Trophoblast cell (in vitro differentiated cells and primary cell): ENCODE data around the gene COL4A6.

Experiments
- DNase-seq, 2 donors: peaks; one replicate each; pipeline ENCODE4 v3.0.0-alpha.2; 2016
- H2AFZ ChIP-seq: 2 replicates; pipeline ENCODE4 v1.6.1; 2013; ENCODE audit warnings: low read length, moderate library complexity, mild to moderate bottlenecking; ENCODE audit not compliant: insufficient read depth, poor library complexity
- H2AK5ac ChIP-seq: 2 replicates; pipeline ENCODE4 v1.6.1; 2013; ENCODE audit warnings: mild to moderate bottlenecking, low read length
- H2BK120ac ChIP-seq: 2 replicates; pipeline ENCODE4 v1.6.1; 2013; ENCODE audit warnings: low read length, mild to moderate bottlenecking, moderate library complexity; ENCODE audit not compliant: insufficient read depth, poor library complexity
- H2BK12ac ChIP-seq: 2 replicates; pipeline ENCODE4 v1.6.1; 2013; ENCODE audit warnings: mild to moderate bottlenecking, low read length, moderate library complexity
- H2BK5ac ChIP-seq: 2 replicates; pipeline ENCODE4 v1.6.1; 2013; ENCODE audit warnings: low read length, low read depth, moderate library complexity, mild to moderate bottlenecking; ENCODE audit not compliant: poor library complexity
- H3K14ac ChIP-seq: 2 replicates; pipeline ENCODE4 v1.6.1; 2013; ENCODE audit warnings: mild to moderate bottlenecking, low read length
- H3K18ac ChIP-seq: 2 replicates; pipeline ENCODE4 v1.6.1; 2013; ENCODE audit warnings: mild to moderate bottlenecking, low read length
- H3K23ac ChIP-seq: 2 replicates; pipeline ENCODE4 v1.6.1; 2013; ENCODE audit warnings: low read length
- H3K27ac ChIP-seq: 2 replicates; pipeline ENCODE4 v1.5.1; 2013; ENCODE audit warnings: low read depth, mild to moderate bottlenecking, inconsistent platforms, low read length, moderate library complexity
- H3K27me3 ChIP-seq: 2 replicates; pipeline ENCODE4 v1.6.1; 2013; ENCODE audit warnings: inconsistent platforms, mild to moderate bottlenecking, low read length, moderate library complexity; ENCODE audit not compliant: insufficient read depth
- H3K36me3 ChIP-seq, 2 experiments: 1 replicate in 1 of 2; 2 replicates in 1 of 2; pipeline ENCODE4 v1.6.1; 2013; ENCODE audit warnings: low read length in 2 of 2, mild to moderate bottlenecking in 2 of 2, moderate library complexity in 1 of 2; ENCODE audit not compliant: insufficient read depth in 2 of 2, control insufficient read depth in 1 of 2
- H3K4ac ChIP-seq: 2 replicates; pipeline ENCODE4 v1.6.1; 2013; ENCODE audit warnings: low read depth, mild to moderate bottlenecking, low read length, moderate library complexity
- H3K4me1 ChIP-seq, 2 experiments: 1 replicate in 1 of 2; 2 replicates in 1 of 2; pipeline ENCODE4 v1.6.1; 2013; ENCODE audit warnings: low read length in 2 of 2, mild to moderate bottlenecking in 2 of 2, moderate library complexity in 1 of 2; ENCODE audit not compliant: insufficient read depth in 2 of 2, control insufficient read depth in 1 of 2
- H3K4me2 ChIP-seq: 2 replicates; pipeline ENCODE4 v1.6.1; 2013; ENCODE audit warnings: inconsistent platforms, mild to moderate bottlenecking, low read length, moderate library complexity
- H3K4me3 ChIP-seq: 2 replicates; pipeline ENCODE4 v1.5.1; 2013; ENCODE audit warnings: mild to moderate bottlenecking, low read depth, low read length, inconsistent platforms
- H3K79me1 ChIP-seq: one replicate; pipeline ENCODE4 v1.6.1; 2013; ENCODE audit warnings: low read length
- H3K79me2 ChIP-seq: 2 replicates; pipeline ENCODE4 v1.6.1; 2013; ENCODE audit warnings: low read length, mild to moderate bottlenecking; ENCODE audit not compliant: control insufficient read depth, insufficient read depth, poor library complexity
- H3K9ac ChIP-seq: 2 replicates; pipeline ENCODE4 v1.6.1; 2013; ENCODE audit warnings: mild to moderate bottlenecking, low read length
- H3K9me3 ChIP-seq: 2 replicates; pipeline ENCODE4 v1.6.1; 2013; ENCODE audit warnings: low read depth, mild to moderate bottlenecking, control low read depth, inconsistent platforms, low read length; ENCODE audit not compliant: insufficient read depth
- H4K12ac ChIP-seq: 2 replicates; pipeline ENCODE4 v1.6.1; 2013; ENCODE audit warnings: low read depth, mild to moderate bottlenecking, low read length, moderate library complexity
- H4K8ac ChIP-seq: 2 replicates; pipeline ENCODE4 v1.6.1; 2013; ENCODE audit warnings: low read depth, mild to moderate bottlenecking, low read length, moderate library complexity
- H4K91ac ChIP-seq: one replicate; pipeline ENCODE4 v1.6.1; 2013; ENCODE audit warnings: low read depth, mild to moderate bottlenecking, low read length, moderate library complexity
- WGBS: extraction: QIAGEN DNeasy Blood & Tissue Kit; methylation state at CpG from one replicate; pipeline ENCODE4 v1.1.7; 2013; ENCODE audit warnings: missing lambda C conversion rate; ENCODE audit not compliant: insufficient read length, insufficient coverage; ENCODE audit errors: extremely low coverage; 5-methylcytosine and 5-hydroxymethylcytosine counted together

COL4A6 gene

DNA sequence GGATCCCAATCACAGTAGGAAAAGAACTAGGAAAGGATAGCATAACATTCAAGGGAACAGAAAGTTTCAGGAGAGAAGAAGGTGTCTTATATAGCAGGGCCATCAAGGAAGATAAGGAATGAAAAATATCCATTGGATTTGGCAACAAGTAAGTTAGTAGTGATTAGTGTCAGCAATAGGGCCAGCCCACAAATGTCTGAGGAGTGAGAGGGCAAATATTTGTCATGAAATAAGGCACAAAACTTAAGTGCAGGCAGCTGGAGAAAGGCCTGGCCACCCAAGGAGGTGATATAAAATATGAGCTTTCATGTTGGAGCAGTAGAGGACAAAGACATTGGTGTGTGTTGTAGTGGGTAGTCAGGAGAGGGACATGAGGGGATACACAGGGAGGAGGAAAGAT is 132.1 kb downstream of the COL4A6 start:
- Histone ChIP-seq H4K91ac (no peak overlapping the region), H3K9ac (no peak overlapping the region), H4K8ac (no peak overlapping the region), H3K9me3 (no peaks in the 10 kb centered on the region), H3K4me3 (no peak overlapping the region), H2BK12ac (no peak overlapping the region), H2AK5ac (no peak overlapping the region), H2AFZ (no peak overlapping the region), H3K14ac (no peak overlapping the region), H3K18ac (no peak overlapping the region), H3K4me2 (no peak overlapping the region), H3K4me1 (peaks cover 3 to 6% of the 10 kb centered on the region in 2 experiments), H3K27me3 (no peaks in the 10 kb centered on the region), H3K36me3 (peaks cover 0 to 2% of the 10 kb centered on the region in 2 experiments), H4K12ac (no peak overlapping the region), H3K79me2 (no peaks in the 10 kb centered on the region), H3K4ac (no peak overlapping the region), H3K79me1 (peaks cover 5% of the 10 kb centered on the region), H3K23ac (no peak overlapping the region), H3K27ac (no peak overlapping the region), H2BK5ac (no peak overlapping the region), H2BK120ac (no peak overlapping the region)
- DNase-seq = peak; percentile 16 to 58

DNA sequence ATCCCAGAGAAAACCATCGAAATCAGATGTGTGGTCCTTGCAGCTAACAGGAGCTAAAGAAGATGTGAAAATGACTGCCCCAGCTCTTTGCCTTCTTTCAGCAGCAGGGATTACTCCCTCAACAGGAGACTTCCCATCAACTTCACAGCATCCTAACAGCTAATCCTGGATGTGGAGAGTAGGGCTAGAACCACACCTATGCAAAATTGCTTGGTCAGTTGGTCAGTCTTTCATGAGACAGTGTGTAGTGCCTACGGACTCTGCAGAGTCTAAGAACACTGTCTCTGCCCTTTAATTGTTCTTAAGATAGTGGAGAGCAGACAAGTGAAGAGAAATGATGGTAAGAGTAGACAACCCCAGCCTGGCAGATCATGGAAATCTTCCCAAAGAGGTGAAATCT is 133.5 kb downstream of the COL4A6 start:
- H2BK120ac ChIP-seq = peak overlapping the region; percentile 33
- H3K23ac ChIP-seq = no peak overlapping the region
- no peak overlapping the region for H4K12ac ChIP-seq
- no peaks in the 10 kb centered on the region for H3K79me2 ChIP-seq
- no peak overlapping the region for H2AK5ac ChIP-seq
- no peak overlapping the region for H3K27ac ChIP-seq
- no peaks in the 10 kb centered on the region for H3K9me3 ChIP-seq
- no peak overlapping the region for H3K4me3 ChIP-seq
- peaks cover 0 to 2% of the 10 kb centered on the region in 2 experiments for H3K36me3 ChIP-seq
- H3K4me2 ChIP-seq = no peak overlapping the region
- H3K27me3 ChIP-seq = no peaks in the 10 kb centered on the region
- H3K18ac ChIP-seq = no peak overlapping the region
- peak overlapping the region; percentile 19 for H4K8ac ChIP-seq
- H2BK5ac ChIP-seq = no peak overlapping the region
- no peak for DNase-seq
- no peak overlapping the region for H3K9ac ChIP-seq
- H3K4ac ChIP-seq = no peak overlapping the region
- H3K79me1 ChIP-seq = peaks cover 5% of the 10 kb centered on the region
- H3K4me1 ChIP-seq = peaks cover 3 to 6% of the 10 kb centered on the region in 2 experiments
- H2BK12ac ChIP-seq = peak overlapping the region; percentile 58
- no CpG with 5 or more reads among the region's 2 CpGs for WGBS
- H2AFZ ChIP-seq = no peak overlapping the region
- peak overlapping the region; percentile 14 for H4K91ac ChIP-seq
- no peak overlapping the region for H3K14ac ChIP-seq

DNA sequence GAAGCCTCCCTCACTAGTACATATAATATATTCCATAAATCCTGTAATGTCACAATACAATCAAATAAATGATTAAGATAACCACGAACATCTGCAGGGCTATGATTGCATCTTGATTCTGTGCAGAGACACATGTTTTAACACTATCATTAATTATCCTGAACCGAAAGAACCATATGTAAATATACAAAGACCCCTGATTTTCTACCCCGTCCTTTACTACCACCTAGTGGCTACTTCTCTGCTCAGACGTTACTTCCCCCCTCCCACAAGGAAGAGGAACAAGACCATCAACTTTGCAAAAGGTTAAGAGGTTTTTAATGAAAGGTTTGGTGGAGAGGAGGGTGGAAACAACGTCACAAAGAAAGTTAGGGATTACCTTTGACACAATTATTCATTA is 134.0 kb downstream of the COL4A6 start:
- no peaks in the 10 kb centered on the region for H3K27me3 ChIP-seq
- no peak overlapping the region for H2BK120ac ChIP-seq
- H3K4me3 ChIP-seq = no peak overlapping the region
- no peak overlapping the region for H3K27ac ChIP-seq
- H3K18ac ChIP-seq = no peak overlapping the region
- H3K4me2 ChIP-seq = no peak overlapping the region
- DNase-seq = no peak
- no peak overlapping the region for H4K8ac ChIP-seq
- H2BK12ac ChIP-seq = no peak overlapping the region
- H3K4me1 ChIP-seq = peaks cover 3 to 6% of the 10 kb centered on the region in 2 experiments
- H3K4ac ChIP-seq = no peak overlapping the region
- WGBS = no CpG with 5 or more reads among the region's 5 CpGs
- no peak overlapping the region for H2AK5ac ChIP-seq
- no peaks in the 10 kb centered on the region for H3K79me2 ChIP-seq
- no peak overlapping the region for H4K91ac ChIP-seq
- no peak overlapping the region for H2AFZ ChIP-seq
- H3K79me1 ChIP-seq = peaks cover 5% of the 10 kb centered on the region
- no peak overlapping the region for H4K12ac ChIP-seq
- no peak overlapping the region for H3K14ac ChIP-seq
- no peak overlapping the region for H3K23ac ChIP-seq
- no peak overlapping the region for H2BK5ac ChIP-seq
- no peaks in the 10 kb centered on the region for H3K9me3 ChIP-seq
- peaks cover 0 to 2% of the 10 kb centered on the region in 2 experiments for H3K36me3 ChIP-seq
- H3K9ac ChIP-seq = no peak overlapping the region

DNA sequence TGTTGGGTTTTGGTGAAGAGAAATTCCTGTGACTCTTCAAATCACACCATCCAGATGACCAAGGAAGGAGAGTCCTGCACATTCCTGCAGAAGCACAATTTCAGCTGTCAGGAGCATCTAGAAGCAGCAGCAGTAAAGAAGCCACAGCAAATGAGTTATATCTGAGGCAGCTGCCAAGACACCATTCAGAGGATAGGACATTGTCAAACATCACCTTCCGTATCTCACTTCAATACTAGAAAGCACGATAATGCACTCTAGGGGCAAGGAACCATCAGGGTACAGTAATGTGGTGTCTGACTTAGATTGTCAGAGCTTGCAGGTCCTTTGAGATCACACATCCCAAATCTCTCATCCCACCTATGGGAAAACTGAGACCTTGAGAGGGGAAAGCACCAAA is 134.5 kb downstream of the COL4A6 start:
- no peak overlapping the region for H2AK5ac ChIP-seq
- no peak overlapping the region for H3K4me3 ChIP-seq
- no peak overlapping the region for H4K91ac ChIP-seq
- no peak overlapping the region for H2AFZ ChIP-seq
- no peak overlapping the region for H4K12ac ChIP-seq
- peaks cover 5% of the 10 kb centered on the region for H3K79me1 ChIP-seq
- H3K27me3 ChIP-seq = no peaks in the 10 kb centered on the region
- no peak overlapping the region for H3K18ac ChIP-seq
- H3K23ac ChIP-seq = no peak overlapping the region
- H2BK5ac ChIP-seq = no peak overlapping the region
- H2BK12ac ChIP-seq = no peak overlapping the region
- H3K79me2 ChIP-seq = no peaks in the 10 kb centered on the region
- H2BK120ac ChIP-seq = no peak overlapping the region
- H3K4me2 ChIP-seq = no peak overlapping the region
- H3K4me1 ChIP-seq = peaks cover 3 to 6% of the 10 kb centered on the region in 2 experiments
- H3K4ac ChIP-seq = no peak overlapping the region
- H3K9ac ChIP-seq = no peak overlapping the region
- WGBS = no CpG with 5 or more reads among the region's 2 CpGs
- H4K8ac ChIP-seq = no peak overlapping the region
- H3K36me3 ChIP-seq = peaks cover 0 to 2% of the 10 kb centered on the region in 2 experiments
- DNase-seq = no peak
- H3K14ac ChIP-seq = no peak overlapping the region
- no peak overlapping the region for H3K27ac ChIP-seq
- H3K9me3 ChIP-seq = no peaks in the 10 kb centered on the region
